ENCODE measurements around the gene ZDHHC11B. TPM values are rescaled to one million over a fixed set of nuclear protein-coding genes. Genes with fewer than 3 reads are reported as not detected.
A peak's percentile ranks its signal among the peaks of the same experiment; 100 is the strongest.
"Not testable (repeated sequence)": the region's sequence is repeated elsewhere in the genome, so short reads cannot be mapped to it uniquely, and the experiment has no call there.

Gene ZDHHC11B
- polyA plus RNA-seq, 1 donor (not counting 4 experiments of a cell fraction or from before 2014, with no cell fraction given): 0.18 TPM

DNA sequence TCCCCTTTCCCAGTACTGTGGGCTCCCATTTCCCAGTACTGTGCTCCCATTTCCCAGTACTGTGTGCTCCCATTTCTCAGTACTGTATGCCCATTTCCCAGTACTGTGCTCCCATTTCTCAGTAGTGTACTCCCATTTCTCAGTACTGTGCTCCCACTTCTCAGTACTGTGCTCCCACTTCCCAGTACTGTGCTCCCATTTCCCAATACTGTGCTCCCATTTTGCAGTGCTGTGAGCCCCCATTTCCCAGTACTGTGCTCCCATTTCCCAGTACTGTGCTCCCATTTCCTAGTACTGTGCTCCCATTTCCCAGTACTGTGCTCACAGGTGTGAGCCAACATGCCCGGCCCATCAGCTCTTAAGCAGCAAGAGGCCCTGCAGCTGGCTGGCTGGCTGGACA lies 11.3 kb upstream of the ZDHHC11B start:
- H3K9me1 ChIP-seq (ENCODE audit: control insufficient read depth, extremely low read depth, insufficient read depth, low read length); H3K9me3 ChIP-seq (ENCODE audit: control insufficient read depth, low read depth, low read length); H3K4me2 ChIP-seq (ENCODE audit: control insufficient read depth, extremely low read depth, insufficient read depth, low read depth, low read length); H3K4me3 ChIP-seq (ENCODE audit: control insufficient read depth in 2 of 3, extremely low read depth in 1 of 3, insufficient read depth in 2 of 3, low read depth in 1 of 3, low read length in 3 of 3); DNase-seq (ENCODE audit: low read depth, low spot score); H3K79me2 ChIP-seq (ENCODE audit: control insufficient read depth, insufficient read depth, low read length); H3K27ac ChIP-seq (ENCODE audit: control insufficient read depth, insufficient read depth, low read length); H3K4me1 ChIP-seq (ENCODE audit: control insufficient read depth, extremely low read depth, insufficient read depth, low read length); H2AFZ ChIP-seq (ENCODE audit: control insufficient read depth, low read length); H3K36me3 ChIP-seq (ENCODE audit: control insufficient read depth in 2 of 2, extremely low read depth in 1 of 2, insufficient read depth in 2 of 2, low read length in 2 of 2); dilution Hi-C loops (cut with MboI; ENCODE audit: extremely low pct_ligation_motif_present, low sequenced_read_pairs); H4K20me1 ChIP-seq (ENCODE audit: control insufficient read depth, extremely low read depth, insufficient read depth, low read length); FAIRE-seq; H3K9ac ChIP-seq (ENCODE audit: control insufficient read depth, extremely low read depth, insufficient read depth, low read length): not testable (repeated sequence)
- peaks cover 11% of the 10 kb centered on the region for H3K27me3 ChIP-seq (ENCODE audit: control insufficient read depth, extremely low read depth, insufficient read depth, low read length)

DNA sequence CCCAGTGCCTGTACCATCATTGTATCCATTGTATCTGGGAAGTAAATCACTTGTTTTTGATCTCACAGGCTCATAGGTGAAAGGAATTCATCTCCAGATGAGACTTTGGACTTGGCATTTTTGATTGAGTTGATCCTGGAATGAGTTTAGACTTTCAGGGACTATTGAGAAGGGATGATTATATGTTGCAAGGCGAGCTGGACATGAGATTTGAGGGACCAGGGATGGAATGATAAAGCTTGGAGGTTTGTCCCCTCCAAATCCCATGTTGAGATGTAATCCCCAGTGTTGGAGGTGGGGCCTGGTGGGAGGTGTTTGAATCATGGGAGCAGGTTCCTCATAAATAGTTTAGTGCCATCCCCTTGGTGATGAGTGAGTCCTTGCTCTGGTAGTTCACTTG lies 10.4 kb upstream of the ZDHHC11B start:
- H3K9me1 ChIP-seq (ENCODE audit: control insufficient read depth, extremely low read depth, insufficient read depth, low read length); H3K36me3 ChIP-seq (ENCODE audit: control insufficient read depth in 2 of 2, extremely low read depth in 1 of 2, insufficient read depth in 2 of 2, low read length in 2 of 2); H3K79me2 ChIP-seq (ENCODE audit: control insufficient read depth, insufficient read depth, low read length); H3K27ac ChIP-seq (ENCODE audit: control insufficient read depth, insufficient read depth, low read length); H2AFZ ChIP-seq (ENCODE audit: control insufficient read depth, low read length); H4K20me1 ChIP-seq (ENCODE audit: control insufficient read depth, extremely low read depth, insufficient read depth, low read length); H3K4me2 ChIP-seq (ENCODE audit: control insufficient read depth, extremely low read depth, insufficient read depth, low read depth, low read length); H3K9ac ChIP-seq (ENCODE audit: control insufficient read depth, extremely low read depth, insufficient read depth, low read length); DNase-seq (ENCODE audit: low read depth, low spot score); H3K9me3 ChIP-seq (ENCODE audit: control insufficient read depth, low read depth, low read length); H3K4me3 ChIP-seq (ENCODE audit: control insufficient read depth in 2 of 3, extremely low read depth in 1 of 3, insufficient read depth in 2 of 3, low read depth in 1 of 3, low read length in 3 of 3); H3K4me1 ChIP-seq (ENCODE audit: control insufficient read depth, extremely low read depth, insufficient read depth, low read length); dilution Hi-C loops (cut with MboI; ENCODE audit: extremely low pct_ligation_motif_present, low sequenced_read_pairs): not testable (repeated sequence)
- H3K27me3 ChIP-seq (ENCODE audit: control insufficient read depth, extremely low read depth, insufficient read depth, low read length): peaks cover 11% of the 10 kb centered on the region
- peak; percentile 43 for FAIRE-seq

DNA sequence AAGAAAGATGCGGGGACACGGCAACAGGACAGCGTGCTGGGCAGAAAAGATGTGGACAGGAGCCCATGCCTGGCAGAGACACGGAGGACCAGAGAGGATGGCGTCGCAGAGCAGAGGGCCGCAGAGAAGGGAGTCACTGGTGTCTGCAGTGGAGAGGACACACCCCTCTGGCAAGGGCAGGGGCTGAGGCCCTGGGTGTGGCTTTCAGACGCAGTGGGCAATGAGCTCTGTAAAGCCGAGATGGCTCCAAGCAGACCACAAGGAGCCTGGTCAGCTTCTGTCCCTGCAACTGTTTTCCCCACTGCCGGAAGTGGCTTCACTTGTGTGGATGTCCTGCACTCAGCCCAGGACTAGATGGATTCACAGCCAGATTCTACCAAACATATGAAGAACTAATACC lies 4.2 kb upstream of the ZDHHC11B start:
- H3K36me3 ChIP-seq (ENCODE audit: control insufficient read depth in 2 of 2, extremely low read depth in 1 of 2, insufficient read depth in 2 of 2, low read length in 2 of 2); H3K4me1 ChIP-seq (ENCODE audit: control insufficient read depth, extremely low read depth, insufficient read depth, low read length); H4K20me1 ChIP-seq (ENCODE audit: control insufficient read depth, extremely low read depth, insufficient read depth, low read length); H3K9me1 ChIP-seq (ENCODE audit: control insufficient read depth, extremely low read depth, insufficient read depth, low read length); H3K27ac ChIP-seq (ENCODE audit: control insufficient read depth, insufficient read depth, low read length); H3K4me3 ChIP-seq (ENCODE audit: control insufficient read depth in 2 of 3, extremely low read depth in 1 of 3, insufficient read depth in 2 of 3, low read depth in 1 of 3, low read length in 3 of 3); H3K9ac ChIP-seq (ENCODE audit: control insufficient read depth, extremely low read depth, insufficient read depth, low read length); H2AFZ ChIP-seq (ENCODE audit: control insufficient read depth, low read length); FAIRE-seq; DNase-seq (ENCODE audit: low read depth, low spot score); H3K4me2 ChIP-seq (ENCODE audit: control insufficient read depth, extremely low read depth, insufficient read depth, low read depth, low read length); H3K79me2 ChIP-seq (ENCODE audit: control insufficient read depth, insufficient read depth, low read length); dilution Hi-C loops (cut with MboI; ENCODE audit: extremely low pct_ligation_motif_present, low sequenced_read_pairs); H3K9me3 ChIP-seq (ENCODE audit: control insufficient read depth, low read depth, low read length): not testable (repeated sequence)
- peaks cover 10% of the 10 kb centered on the region for H3K27me3 ChIP-seq (ENCODE audit: control insufficient read depth, extremely low read depth, insufficient read depth, low read length)

DNA sequence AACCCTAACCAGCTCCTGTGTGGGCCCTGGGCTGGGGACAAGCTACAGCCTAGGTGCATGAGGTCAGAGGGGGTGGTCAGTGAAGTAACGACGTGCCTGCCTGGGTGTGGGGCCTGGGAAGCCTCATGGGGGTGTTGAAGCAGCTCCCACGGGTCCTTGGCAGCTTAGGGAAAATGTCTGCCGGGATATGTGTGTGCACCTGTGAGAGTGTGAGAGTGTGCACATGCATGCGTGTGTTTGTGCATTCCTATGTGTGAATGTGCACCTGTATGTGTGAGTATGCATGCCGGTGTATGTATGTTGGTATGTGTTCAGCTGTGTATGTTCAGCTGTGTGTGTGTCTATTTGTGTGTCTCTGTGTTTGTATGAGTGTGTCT lies 3.3 kb upstream of the ZDHHC11B start:
- peaks cover 11% of the 10 kb centered on the region for H3K27me3 ChIP-seq (ENCODE audit: control insufficient read depth, extremely low read depth, insufficient read depth, low read length)
- H2AFZ ChIP-seq (ENCODE audit: control insufficient read depth, low read length); H3K36me3 ChIP-seq (ENCODE audit: control insufficient read depth in 2 of 2, extremely low read depth in 1 of 2, insufficient read depth in 2 of 2, low read length in 2 of 2); H3K4me3 ChIP-seq (ENCODE audit: control insufficient read depth in 2 of 3, extremely low read depth in 1 of 3, insufficient read depth in 2 of 3, low read depth in 1 of 3, low read length in 3 of 3); H3K4me1 ChIP-seq (ENCODE audit: control insufficient read depth, extremely low read depth, insufficient read depth, low read length); H3K9me1 ChIP-seq (ENCODE audit: control insufficient read depth, extremely low read depth, insufficient read depth, low read length); H3K27ac ChIP-seq (ENCODE audit: control insufficient read depth, insufficient read depth, low read length); H3K79me2 ChIP-seq (ENCODE audit: control insufficient read depth, insufficient read depth, low read length); H3K4me2 ChIP-seq (ENCODE audit: control insufficient read depth, extremely low read depth, insufficient read depth, low read depth, low read length); H3K9me3 ChIP-seq (ENCODE audit: control insufficient read depth, low read depth, low read length); H4K20me1 ChIP-seq (ENCODE audit: control insufficient read depth, extremely low read depth, insufficient read depth, low read length); dilution Hi-C loops (cut with MboI; ENCODE audit: extremely low pct_ligation_motif_present, low sequenced_read_pairs); DNase-seq (ENCODE audit: low read depth, low spot score); H3K9ac ChIP-seq (ENCODE audit: control insufficient read depth, extremely low read depth, insufficient read depth, low read length): not testable (repeated sequence)
- FAIRE-seq: peak; percentile 70

DNA sequence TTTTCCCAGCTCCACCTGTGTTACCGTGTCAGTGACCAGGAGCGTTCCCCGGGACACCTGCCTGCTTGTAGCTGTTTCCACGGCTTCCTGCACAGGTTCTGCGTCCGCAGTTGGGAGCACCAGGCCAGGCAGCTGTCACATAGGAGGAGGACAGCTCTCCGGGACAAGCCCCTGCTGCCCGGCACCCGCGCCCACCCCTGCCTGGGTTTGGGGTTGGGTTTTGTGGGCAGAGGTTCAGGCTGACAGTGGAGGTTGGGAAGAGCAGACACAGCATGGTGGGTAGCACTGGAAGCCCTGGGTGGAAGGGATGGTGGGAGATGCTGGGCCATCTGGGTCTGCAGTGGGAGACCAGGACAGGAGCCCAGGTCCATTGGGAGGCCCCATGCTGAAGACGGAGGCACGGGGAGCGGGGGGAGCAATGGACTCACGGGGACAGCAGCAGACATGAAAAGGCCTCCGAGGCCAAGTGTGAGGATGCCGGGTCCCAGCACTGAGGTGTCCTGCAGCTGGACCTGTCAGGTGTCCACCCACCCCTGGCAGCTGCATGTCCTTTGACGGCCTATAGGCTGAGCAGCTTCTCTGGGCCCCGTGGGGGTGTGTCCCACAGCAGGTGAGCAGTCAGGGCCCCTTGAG lies 2.8 kb upstream of the ZDHHC11B start:
- H3K4me1 ChIP-seq (ENCODE audit: control insufficient read depth, extremely low read depth, insufficient read depth, low read length); H3K9ac ChIP-seq (ENCODE audit: control insufficient read depth, extremely low read depth, insufficient read depth, low read length); H3K9me1 ChIP-seq (ENCODE audit: control insufficient read depth, extremely low read depth, insufficient read depth, low read length); H3K9me3 ChIP-seq (ENCODE audit: control insufficient read depth, low read depth, low read length); H4K20me1 ChIP-seq (ENCODE audit: control insufficient read depth, extremely low read depth, insufficient read depth, low read length); H3K4me3 ChIP-seq (ENCODE audit: control insufficient read depth in 2 of 3, extremely low read depth in 1 of 3, insufficient read depth in 2 of 3, low read depth in 1 of 3, low read length in 3 of 3); dilution Hi-C loops (cut with MboI; ENCODE audit: extremely low pct_ligation_motif_present, low sequenced_read_pairs); H3K79me2 ChIP-seq (ENCODE audit: control insufficient read depth, insufficient read depth, low read length); H3K27ac ChIP-seq (ENCODE audit: control insufficient read depth, insufficient read depth, low read length); H3K4me2 ChIP-seq (ENCODE audit: control insufficient read depth, extremely low read depth, insufficient read depth, low read depth, low read length); H3K36me3 ChIP-seq (ENCODE audit: control insufficient read depth in 2 of 2, extremely low read depth in 1 of 2, insufficient read depth in 2 of 2, low read length in 2 of 2); FAIRE-seq; H2AFZ ChIP-seq (ENCODE audit: control insufficient read depth, low read length); DNase-seq (ENCODE audit: low read depth, low spot score): not testable (repeated sequence)
- peaks cover 11% of the 10 kb centered on the region for H3K27me3 ChIP-seq (ENCODE audit: control insufficient read depth, extremely low read depth, insufficient read depth, low read length)

All from keratinocyte (primary cell).